ENCODE data around the gene GRIN1. TPM values are rescaled to one million over a fixed set of nuclear protein-coding genes. Genes with fewer than 3 reads are reported as not detected.
"Not testable (repeated sequence)": the region's sequence is repeated elsewhere in the genome, so short reads cannot be mapped to it uniquely, and the experiment has no call there.

GRIN1 gene
- total and polyA plus RNA-seq, 2 donors (not counting 1 experiment from before 2014, with no cell fraction given) = 0.04 TPM; not detected in 1

DNA sequence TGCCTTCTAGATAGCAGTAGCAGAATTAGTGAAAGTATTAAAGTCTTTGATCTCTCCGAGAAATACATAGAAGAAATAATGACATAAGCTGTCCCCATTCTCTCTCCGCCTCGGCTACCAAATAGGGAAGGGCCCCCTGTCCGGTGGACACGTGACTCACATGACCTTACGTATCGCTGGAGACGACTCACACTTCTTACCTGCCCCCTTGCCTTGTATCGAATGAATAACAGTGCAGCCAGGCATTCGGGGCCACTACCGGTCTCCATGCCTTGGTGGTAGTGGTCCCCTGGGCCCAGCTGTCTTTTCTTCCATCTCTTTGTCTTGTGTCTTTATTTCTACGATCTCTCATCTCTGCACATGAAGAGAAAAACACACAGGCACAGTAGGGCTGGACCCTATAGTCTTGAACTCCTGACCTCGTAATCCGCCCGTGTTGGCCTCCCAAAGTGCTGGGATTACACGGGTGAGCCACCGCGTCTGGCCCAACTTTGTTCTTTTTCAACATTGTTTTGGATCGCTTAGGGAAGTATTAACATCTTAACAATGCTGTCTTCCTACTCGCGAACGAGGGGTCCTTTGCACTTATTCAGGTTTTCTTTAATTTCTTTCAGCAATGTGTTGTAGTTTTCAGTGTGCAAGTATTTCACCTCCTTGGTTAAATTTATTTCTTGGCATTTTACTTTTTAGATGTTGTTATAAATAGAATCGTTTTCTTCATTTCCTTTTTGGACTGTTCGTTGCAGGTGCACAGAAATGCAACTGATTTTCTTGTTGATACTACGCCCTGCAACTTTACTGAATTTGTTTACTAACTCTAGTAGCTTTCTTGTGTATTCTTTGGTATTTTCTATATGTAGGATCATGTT is 16.8 kb upstream of the GRIN1 start:
- H3K9me3 Mint-ChIP-seq (ENCODE audit: insufficient read depth); H2AFZ ChIP-seq (ENCODE audit: insufficient read depth, low read depth, low read length, poor library complexity, severe bottlenecking); H3K27me3 ChIP-seq (replicated peaks in 1 of 4; ENCODE audit: control extremely low read depth in 1 of 4, control insufficient read depth in 3 of 4, insufficient read depth in 4 of 4, low read length in 3 of 4); H3K36me3 ChIP-seq (replicated peaks in 1 of 2; ENCODE audit: control extremely low read depth in 1 of 2, control insufficient read depth in 1 of 2, extremely low read depth in 1 of 2, insufficient read depth in 2 of 2, low read length in 1 of 2); H3K27me3 Mint-ChIP-seq; H3K9me3 ChIP-seq (ENCODE audit: control extremely low read depth in 1 of 3, control insufficient read depth in 2 of 3, insufficient read depth in 1 of 3, low read length in 2 of 3); H4K20me1 ChIP-seq (ENCODE audit: control insufficient read depth, insufficient read depth, low read length, poor library complexity, severe bottlenecking): not testable (repeated sequence)
- WGBS (ENCODE audit: insufficient coverage) = 50% methylated on average over 6 of the region's 25 CpGs
- Mint-ChIP-seq H3K4me3 (peak overlapping the region; percentile 72), H3K4me1 (peaks cover 41% of the 10 kb centered on the region), H3K27ac (peak overlapping the region; percentile 91)
- DNase-seq = peak; percentile 62
- ATAC-seq (ENCODE audit: low read depth) = peak; percentile 54
- Histone ChIP-seq H3K27ac (ENCODE audit: low read length in 2 of 2) (peak overlapping the region; percentile 62 to 84), H3K79me2 (ENCODE audit: control insufficient read depth, insufficient read depth, low read length) (peaks cover 16% of the 10 kb centered on the region), H3K4me1 (ENCODE audit: control insufficient read depth in 2 of 2, insufficient read depth in 2 of 2, low read length in 2 of 2) (peaks cover 43 to 52% of the 10 kb centered on the region in 2 donors), H3K9ac (ENCODE audit: low read length) (peak overlapping the region; percentile 6), H3K4me2 (replicated peaks; ENCODE audit: low read depth, low read length, poor library complexity, severe bottlenecking) (peak overlapping the region; percentile 47), H3K4me3 (ENCODE audit: control extremely low read depth in 1 of 5, extremely low read depth in 1 of 5, insufficient read depth in 1 of 5, low read depth in 2 of 5, low read length in 4 of 5) (peak overlapping the region in 2 of 5 experiments; percentile 33 to 34)
- CTCF ChIA-PET = interaction anchor here (0.7 to 3.9 kb wide), 8 partner anchors 39 to 287 kb away, joined by 3 to 15 read pairs (median 4); partner anchors contain the start of genes CYSRT1, RNF224 and TPRN
- intact Hi-C loops (cut with micrococcal nuclease) = loop anchor here (5.0 kb wide), 1 partner anchor 35 kb away; no protein-coding TSS in a partner anchor
- POLR2A ChIA-PET = interaction anchor here (1.0 kb wide), 1 partner anchor 52 kb away, joined by 14 read pairs; the partner anchor contains the start of gene SAPCD2

DNA sequence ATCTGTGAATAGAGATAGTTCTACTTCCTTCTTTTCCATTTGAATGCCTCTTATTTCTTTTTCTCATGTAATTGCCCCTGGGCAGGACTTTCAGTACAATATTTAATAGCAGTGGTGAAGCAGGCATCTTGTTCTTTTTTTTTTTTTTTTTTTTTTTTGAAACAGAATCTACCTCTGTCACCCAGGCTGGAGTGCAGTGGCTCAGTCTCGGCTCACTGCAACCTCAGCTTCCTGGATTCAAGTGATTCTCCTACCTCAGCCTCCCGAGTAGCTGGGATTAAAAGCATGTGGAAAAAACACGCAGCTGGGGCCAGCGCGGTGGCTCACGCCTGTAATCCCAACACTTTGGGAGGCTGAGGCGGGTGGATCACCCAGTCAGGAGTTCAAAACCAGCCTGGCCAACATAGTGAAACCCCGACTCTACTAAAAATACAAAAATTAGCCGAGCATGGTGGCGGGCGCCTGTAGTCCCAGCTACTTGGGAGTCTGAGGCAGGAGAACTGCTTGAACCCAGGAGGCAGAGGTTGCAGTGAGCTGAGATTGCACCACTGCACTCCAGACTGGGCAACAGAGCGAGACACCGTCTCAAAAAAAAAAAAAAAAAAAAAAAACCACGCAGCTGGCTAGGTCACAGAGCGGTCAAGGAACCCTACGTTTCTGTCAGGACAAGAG is 16.0 kb upstream of the GRIN1 start:
- ChIA-PET CTCF (interaction anchor here (0.6 to 3.9 kb wide), 10 partner anchors 40 to 286 kb away, joined by 3 to 15 read pairs (median 4); partner anchors contain the start of genes CYSRT1, RNF224 and TPRN), POLR2A (interaction anchor here (0.7 to 1.0 kb wide), 2 partner anchors 53 to 123 kb away, joined by 3 to 14 read pairs; partner anchors contain the start of gene SAPCD2)
- not testable (repeated sequence) for H3K27me3 ChIP-seq (replicated peaks in 1 of 4; ENCODE audit: control extremely low read depth in 1 of 4, control insufficient read depth in 3 of 4, insufficient read depth in 4 of 4, low read length in 3 of 4); H3K27me3 Mint-ChIP-seq; H3K9me3 ChIP-seq (ENCODE audit: control extremely low read depth in 1 of 3, control insufficient read depth in 2 of 3, insufficient read depth in 1 of 3, low read length in 2 of 3); H3K9me3 Mint-ChIP-seq (ENCODE audit: insufficient read depth); H3K36me3 ChIP-seq (replicated peaks in 1 of 2; ENCODE audit: control extremely low read depth in 1 of 2, control insufficient read depth in 1 of 2, extremely low read depth in 1 of 2, insufficient read depth in 2 of 2, low read length in 1 of 2); H2AFZ ChIP-seq (ENCODE audit: insufficient read depth, low read depth, low read length, poor library complexity, severe bottlenecking); H4K20me1 ChIP-seq (ENCODE audit: control insufficient read depth, insufficient read depth, low read length, poor library complexity, severe bottlenecking); DNase-seq
- Histone ChIP-seq H3K4me3 (ENCODE audit: control extremely low read depth in 1 of 5, extremely low read depth in 1 of 5, insufficient read depth in 1 of 5, low read depth in 2 of 5, low read length in 4 of 5) (peak overlapping the region in 1 of 5 experiments; percentile 33), H3K4me1 (ENCODE audit: control insufficient read depth in 2 of 2, insufficient read depth in 2 of 2, low read length in 2 of 2) (peaks cover 48 to 59% of the 10 kb centered on the region in 2 donors), H3K4me2 (replicated peaks; ENCODE audit: low read depth, low read length, poor library complexity, severe bottlenecking) (peak overlapping the region; percentile 47), H3K9ac (ENCODE audit: low read length) (peak overlapping the region; percentile 6), H3K27ac (ENCODE audit: low read length in 2 of 2) (peak overlapping the region; percentile 62 to 84), H3K79me2 (ENCODE audit: control insufficient read depth, insufficient read depth, low read length) (peaks cover 24% of the 10 kb centered on the region)
- Mint-ChIP-seq H3K27ac (peak overlapping the region; percentile 91), H3K4me1 (peaks cover 49% of the 10 kb centered on the region), H3K4me3 (peak overlapping the region; percentile 72)
- 40% methylated on average over 2 of the region's 16 CpGs for WGBS (ENCODE audit: insufficient coverage)
- peak; percentile 14 for ATAC-seq (ENCODE audit: low read depth)
- intact Hi-C loops (cut with micrococcal nuclease) = loop anchor here (5.0 kb wide), 1 partner anchor 34 kb away; no protein-coding TSS in a partner anchor
